Kidney (tissue), 14 donors: ENCODE measurements around the gene NRG3. TPM values are rescaled to one million over a fixed set of nuclear protein-coding genes. Genes with fewer than 3 reads are reported as not detected.

Experiments
- DNase-seq, 5 donors: peaks; one replicate each; pipeline ENCODE4 v3.0.0-alpha.2; 2013 to 2020
- FAIRE-seq: peaks from 2 replicates; lab custom pipeline; 2012; peaks lifted over from hg19 to GRCh38; lab: Jason Lieb, UNC
- H3K27ac ChIP-seq, 2 donors: one replicate each; pipeline ENCODE4 v1.7.0; 2013; ENCODE audit warnings: low read depth in 2 of 2, low read length in 2 of 2, inconsistent platforms in 1 of 2
- H3K27me3 ChIP-seq: one replicate; pipeline ENCODE4 v1.7.1; 2013; ENCODE audit warnings: low read length, inconsistent platforms; ENCODE audit not compliant: control insufficient read depth, insufficient read depth
- H3K36me3 ChIP-seq, 3 donors: one replicate each; pipeline versions ENCODE4 v1.7.0 to v1.7.1; 2013; ENCODE audit warnings: low read length in 3 of 3, control low read depth in 1 of 3, inconsistent platforms in 1 of 3; ENCODE audit not compliant: insufficient read depth in 3 of 3, control insufficient read depth in 2 of 3
- H3K4me1 ChIP-seq, 3 donors: one replicate each; pipeline versions ENCODE4 v1.7.0 to v1.7.1; 2013; ENCODE audit warnings: low read length in 3 of 3, inconsistent platforms in 1 of 3, low read depth in 1 of 3; ENCODE audit not compliant: control insufficient read depth in 2 of 3, insufficient read depth in 2 of 3
- H3K4me3 ChIP-seq, 3 donors: one replicate each; pipeline versions ENCODE4 v1.7.0 to v1.8.1; 2013; ENCODE audit warnings: low read length in 3 of 3, control low read depth in 1 of 3, inconsistent platforms in 1 of 3
- H3K9ac ChIP-seq, 3 donors: one replicate each; pipeline versions ENCODE4 v1.7.0 to v1.7.1; 2013; ENCODE audit warnings: low read length in 3 of 3, control low read depth in 1 of 3, inconsistent platforms in 1 of 3
- H3K9me3 ChIP-seq, 3 donors: one replicate each; pipeline versions ENCODE4 v1.7.0 to v1.7.1; 2013; ENCODE audit warnings: low read length in 3 of 3, control low read depth in 1 of 3, inconsistent platforms in 1 of 3; ENCODE audit not compliant: control insufficient read depth in 2 of 3, insufficient read depth in 1 of 3
- CTCF ChIP-seq: IDR thresholded peaks from 3 replicates; pipeline ENCODE4 v1.5.1; 2012; ENCODE audit warnings: mild to moderate bottlenecking, moderate library complexity, borderline replicate concordance; ENCODE audit not compliant: insufficient read depth; ENCODE audit errors: extremely low read depth
- intact Hi-C: fragments of 100-400 bp; cut with DNase I; formaldehyde crosslinking; loops from one replicate; pipeline ENCODE4 v1.11.1; 2022
- polyA plus RNA-seq: library from polyadenylated mRNA; stranded (reverse); fragments of 350-450 nt; fragmentation: Illumina TruSeq; extraction: RNeasy Lipid Tissue Mini Kit (QIAGEN cat#74804); gene quantifications from one replicate; pipeline ENCODE4 v1.2.3, GENCODE V29; 2014; ENCODE audit warnings: low read depth, low replicate concordance; ENCODE audit not compliant: insufficient read depth
- total RNA-seq: library from RNA; stranded (reverse); fragmentation: NEBNext Ultra II Directional; extraction: Animal tissue kit (Norgen Biotek cat#: 25700); gene quantifications from one replicate; pipeline ENCODE4 v1.2.1, GENCODE V29; 2021
- donor health status: control.
- donor health status: control.
- donor health status: control.
- donor health status: control.
- donor health status: control.
- donor health status: DM: yes; HTN: yes; CAD: no.
- donor health status: Normal renal cell carcinoma (clear cell type).

NRG3 gene
- total and polyA plus RNA-seq, 2 donors from 2014 or later: 0.62 to 5.4 TPM

- no peak for TF ChIP-seq CTCF
- intact Hi-C loops: no loop called here
- no peaks in the 10 kb centered on the region for H3K9me3 ChIP-seq
- FAIRE-seq (no peak), DNase-seq (no peak)
- no peaks in the 10 kb centered on the region for H3K36me3 ChIP-seq
- H3K9ac ChIP-seq: no peak overlapping the region
- H3K27me3 ChIP-seq: no peaks in the 10 kb centered on the region
- no peak overlapping the region for H3K4me3 ChIP-seq
- H3K27ac ChIP-seq: no peak overlapping the region
- H3K4me1 ChIP-seq: no peaks in the 10 kb centered on the region
These were observed 14.3 kb downstream of the NRG3 start for GRCh38 chr10:81889181-81889769.

- Histone ChIP-seq H3K36me3 (no peaks in the 10 kb centered on the region), H3K27ac (no peak overlapping the region), H3K4me3 (no peak overlapping the region), H3K9ac (no peak overlapping the region), H3K9me3 (no peaks in the 10 kb centered on the region), H3K4me1 (no peaks in the 10 kb centered on the region), H3K27me3 (no peaks in the 10 kb centered on the region)
- DNase-seq (no peak), FAIRE-seq (no peak)
- no peak for TF ChIP-seq CTCF
- intact Hi-C loops: no loop called here
These were observed 19.6 kb downstream of the NRG3 start for GRCh38 chr10:81894616-81895015.

- H3K9ac ChIP-seq: no peak overlapping the region
- H3K27me3 ChIP-seq: no peaks in the 10 kb centered on the region
- no peak for FAIRE-seq
- no peaks in the 10 kb centered on the region for H3K4me1 ChIP-seq
- intact Hi-C loops: no loop called here
- no peak for DNase-seq
- H3K9me3 ChIP-seq: no peaks in the 10 kb centered on the region
- H3K36me3 ChIP-seq: no peaks in the 10 kb centered on the region
- no peak for TF ChIP-seq CTCF
- no peak overlapping the region for H3K4me3 ChIP-seq
- no peak overlapping the region for H3K27ac ChIP-seq
These were observed 23.5 kb downstream of the NRG3 start for GRCh38 chr10:81898518-81898917.

GRCh38 chr10:81900989-81901388 lies 26.0 kb downstream of the NRG3 start:
- no peak overlapping the region for H3K9ac ChIP-seq
- FAIRE-seq (no peak), DNase-seq (no peak)
- intact Hi-C loops: no loop called here
- no peak overlapping the region for H3K4me3 ChIP-seq
- no peaks in the 10 kb centered on the region for H3K9me3 ChIP-seq
- no peak overlapping the region for H3K27ac ChIP-seq
- TF ChIP-seq CTCF: no peak
- H3K27me3 ChIP-seq: no peaks in the 10 kb centered on the region
- no peaks in the 10 kb centered on the region for H3K36me3 ChIP-seq
- no peaks in the 10 kb centered on the region for H3K4me1 ChIP-seq
